SU-DHL-6 (cell line): ENCODE measurements around the gene IGFBPL1.

Experiments
- EZH2phosphoT487 ChIP-seq: fragments of 200-600 bp; sonication (generic), shearing (Covaris generic); conservative IDR thresholded peaks from 2 replicates; pipeline ENCODE4 v1.6.1; 2018; ENCODE audit warnings: mild to moderate bottlenecking, antibody characterized with exemption, low read length, moderate library complexity, mixed read lengths
- TF ChIP-seq, protein P1 (sequence below): fragments of 200-600 bp; sonication (generic); IDR thresholded peaks from one replicate; pipeline ENCODE4 v1.5.1; 2017; ENCODE audit warnings: antibody characterized with exemption, mild to moderate bottlenecking, low read length, moderate library complexity; ENCODE audit not compliant: insufficient read depth, poor library complexity, severe bottlenecking

DNA sequence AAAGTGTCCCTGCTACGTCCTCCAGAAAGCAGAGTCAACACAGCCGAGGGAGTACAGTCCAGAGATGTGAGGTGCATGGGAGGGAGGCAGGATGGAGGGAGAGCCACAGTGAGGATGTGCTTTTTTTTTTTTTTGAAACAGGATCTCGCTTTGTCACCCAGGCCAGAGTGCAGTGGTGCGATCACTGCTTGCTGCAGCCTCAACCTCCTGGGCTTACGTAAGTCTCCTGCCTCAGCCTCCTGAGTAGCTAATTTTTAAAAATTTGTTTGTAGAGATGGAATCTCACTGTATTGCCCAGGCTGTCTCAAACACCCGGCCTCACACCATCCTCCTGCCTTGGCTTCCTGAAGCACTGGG, 65.0 kb downstream of the IGFBPL1 start:
- TF ChIP-seq EZH2phosphoT487, result no peak
- TF ChIP-seq, protein P1, sequence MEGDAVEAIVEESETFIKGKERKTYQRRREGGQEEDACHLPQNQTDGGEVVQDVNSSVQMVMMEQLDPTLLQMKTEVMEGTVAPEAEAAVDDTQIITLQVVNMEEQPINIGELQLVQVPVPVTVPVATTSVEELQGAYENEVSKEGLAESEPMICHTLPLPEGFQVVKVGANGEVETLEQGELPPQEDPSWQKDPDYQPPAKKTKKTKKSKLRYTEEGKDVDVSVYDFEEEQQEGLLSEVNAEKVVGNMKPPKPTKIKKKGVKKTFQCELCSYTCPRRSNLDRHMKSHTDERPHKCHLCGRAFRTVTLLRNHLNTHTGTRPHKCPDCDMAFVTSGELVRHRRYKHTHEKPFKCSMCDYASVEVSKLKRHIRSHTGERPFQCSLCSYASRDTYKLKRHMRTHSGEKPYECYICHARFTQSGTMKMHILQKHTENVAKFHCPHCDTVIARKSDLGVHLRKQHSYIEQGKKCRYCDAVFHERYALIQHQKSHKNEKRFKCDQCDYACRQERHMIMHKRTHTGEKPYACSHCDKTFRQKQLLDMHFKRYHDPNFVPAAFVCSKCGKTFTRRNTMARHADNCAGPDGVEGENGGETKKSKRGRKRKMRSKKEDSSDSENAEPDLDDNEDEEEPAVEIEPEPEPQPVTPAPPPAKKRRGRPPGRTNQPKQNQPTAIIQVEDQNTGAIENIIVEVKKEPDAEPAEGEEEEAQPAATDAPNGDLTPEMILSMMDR, result no peak
